ENCODE measurements around the gene SASH3.

DNA sequence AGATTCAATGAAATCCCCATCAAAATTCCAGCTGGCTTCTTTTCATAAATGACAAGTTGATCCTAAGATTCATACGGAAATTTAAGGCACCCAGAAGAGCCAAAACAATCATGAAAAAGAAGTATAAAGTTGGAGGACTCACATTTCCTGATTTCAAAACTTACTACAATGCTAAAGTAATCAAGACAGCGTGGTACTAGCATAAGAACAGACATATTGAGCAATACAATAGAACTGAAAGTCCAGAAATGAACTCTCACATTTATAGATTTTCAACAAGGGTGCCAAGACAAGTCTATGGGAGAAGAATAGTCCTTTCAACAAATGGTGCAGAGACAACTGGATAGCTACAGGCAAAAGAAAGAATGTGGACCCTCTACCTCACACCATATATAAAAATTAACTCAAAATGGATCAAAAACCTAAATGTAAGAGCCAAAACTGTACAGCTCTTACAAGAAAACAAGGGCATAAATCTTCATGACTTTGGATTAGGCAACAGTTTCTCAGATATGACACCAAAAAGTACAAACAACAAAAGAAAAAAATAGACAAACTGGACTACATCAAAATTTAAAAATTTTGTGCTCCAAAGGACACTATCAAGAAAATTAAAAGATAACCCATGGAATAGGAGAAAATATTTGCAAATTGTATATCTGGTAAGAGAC lies 28.5 kb downstream of the SASH3 start:
- TF ChIP-seq EZH2 (IDR thresholded peaks at IDR 0.05; ENCODE audit: insufficient read depth, low read length), result no peak
- TF ChIP-seq, protein P1, sequence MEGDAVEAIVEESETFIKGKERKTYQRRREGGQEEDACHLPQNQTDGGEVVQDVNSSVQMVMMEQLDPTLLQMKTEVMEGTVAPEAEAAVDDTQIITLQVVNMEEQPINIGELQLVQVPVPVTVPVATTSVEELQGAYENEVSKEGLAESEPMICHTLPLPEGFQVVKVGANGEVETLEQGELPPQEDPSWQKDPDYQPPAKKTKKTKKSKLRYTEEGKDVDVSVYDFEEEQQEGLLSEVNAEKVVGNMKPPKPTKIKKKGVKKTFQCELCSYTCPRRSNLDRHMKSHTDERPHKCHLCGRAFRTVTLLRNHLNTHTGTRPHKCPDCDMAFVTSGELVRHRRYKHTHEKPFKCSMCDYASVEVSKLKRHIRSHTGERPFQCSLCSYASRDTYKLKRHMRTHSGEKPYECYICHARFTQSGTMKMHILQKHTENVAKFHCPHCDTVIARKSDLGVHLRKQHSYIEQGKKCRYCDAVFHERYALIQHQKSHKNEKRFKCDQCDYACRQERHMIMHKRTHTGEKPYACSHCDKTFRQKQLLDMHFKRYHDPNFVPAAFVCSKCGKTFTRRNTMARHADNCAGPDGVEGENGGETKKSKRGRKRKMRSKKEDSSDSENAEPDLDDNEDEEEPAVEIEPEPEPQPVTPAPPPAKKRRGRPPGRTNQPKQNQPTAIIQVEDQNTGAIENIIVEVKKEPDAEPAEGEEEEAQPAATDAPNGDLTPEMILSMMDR (IDR thresholded peaks at IDR 0.05; ENCODE audit: insufficient read depth, low read depth, low read length), result no peak
